GM13977 (cell line): ENCODE results near the gene MAP3K7.

Experiments used
- DNase-seq: peaks from one replicate; pipeline ENCODE4 v3.0.0; 2012; ENCODE audit warnings: low spot score
- in situ Hi-C: fragments of 300-500 bp; cut with MboI; formaldehyde crosslinking; loops from one replicate; pipeline ENCODE4 v1.12.0; 2022; ENCODE audit warnings: low sequenced_read_pairs, low pct_unique_long_range_greater_than_20kb, mixed read lengths, inconsistent platforms; ENCODE audit not compliant: unreplicated experiment
- TF ChIP-seq, protein P1 (sequence below): IDR thresholded peaks from 2 replicates; pipeline ENCODE4 v1.5.1; 2012; ENCODE audit warnings: mild to moderate bottlenecking, control low read depth; ENCODE audit not compliant: insufficient read depth; ENCODE audit errors: extremely low read depth, missing control alignments

Gene MAP3K7

DNA sequence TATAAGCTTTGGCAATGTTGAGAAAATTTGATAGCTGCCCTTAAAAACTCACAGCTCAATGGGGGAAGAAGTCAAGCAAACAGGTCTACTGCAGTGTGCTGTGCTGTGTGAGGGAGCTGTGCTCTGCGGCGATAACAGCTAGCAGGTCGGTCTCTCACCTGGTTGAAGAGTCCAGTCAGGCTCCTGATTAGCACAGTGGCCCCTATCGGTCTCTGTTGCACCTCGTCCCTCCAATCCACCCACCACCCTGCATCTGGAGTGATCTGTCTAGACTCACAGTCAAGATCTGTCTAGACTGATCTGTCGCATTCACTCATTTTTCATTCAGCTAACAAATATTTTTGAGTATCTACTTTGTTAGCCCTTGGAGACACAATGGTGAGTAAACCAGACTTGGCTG is 94.1 kb downstream of the MAP3K7 start:
- TF ChIP-seq, protein P1, sequence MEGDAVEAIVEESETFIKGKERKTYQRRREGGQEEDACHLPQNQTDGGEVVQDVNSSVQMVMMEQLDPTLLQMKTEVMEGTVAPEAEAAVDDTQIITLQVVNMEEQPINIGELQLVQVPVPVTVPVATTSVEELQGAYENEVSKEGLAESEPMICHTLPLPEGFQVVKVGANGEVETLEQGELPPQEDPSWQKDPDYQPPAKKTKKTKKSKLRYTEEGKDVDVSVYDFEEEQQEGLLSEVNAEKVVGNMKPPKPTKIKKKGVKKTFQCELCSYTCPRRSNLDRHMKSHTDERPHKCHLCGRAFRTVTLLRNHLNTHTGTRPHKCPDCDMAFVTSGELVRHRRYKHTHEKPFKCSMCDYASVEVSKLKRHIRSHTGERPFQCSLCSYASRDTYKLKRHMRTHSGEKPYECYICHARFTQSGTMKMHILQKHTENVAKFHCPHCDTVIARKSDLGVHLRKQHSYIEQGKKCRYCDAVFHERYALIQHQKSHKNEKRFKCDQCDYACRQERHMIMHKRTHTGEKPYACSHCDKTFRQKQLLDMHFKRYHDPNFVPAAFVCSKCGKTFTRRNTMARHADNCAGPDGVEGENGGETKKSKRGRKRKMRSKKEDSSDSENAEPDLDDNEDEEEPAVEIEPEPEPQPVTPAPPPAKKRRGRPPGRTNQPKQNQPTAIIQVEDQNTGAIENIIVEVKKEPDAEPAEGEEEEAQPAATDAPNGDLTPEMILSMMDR, result no peak
- no peak for DNase-seq
- in situ Hi-C loops, result no loop called here

DNA sequence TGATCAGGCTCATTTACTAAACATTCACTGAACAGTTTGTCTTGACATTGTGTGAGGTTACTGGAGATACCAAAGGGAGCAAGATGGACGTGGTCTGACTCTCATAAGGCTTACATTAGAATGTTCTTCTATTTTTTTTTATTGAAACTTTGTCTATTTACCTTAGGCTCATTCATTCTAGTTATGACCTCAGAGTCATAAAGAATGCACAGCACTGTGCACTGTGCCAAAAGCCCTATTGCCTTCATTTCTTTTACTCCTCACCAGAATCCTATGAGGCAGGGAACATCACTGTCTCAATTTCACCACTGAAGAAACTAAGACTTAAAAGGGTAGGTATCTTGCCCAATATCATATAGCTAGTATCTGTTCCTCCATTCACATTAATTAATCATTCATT is 94.5 kb downstream of the MAP3K7 start:
- in situ Hi-C loops, result no loop called here
- TF ChIP-seq, protein P1, result no peak

DNA sequence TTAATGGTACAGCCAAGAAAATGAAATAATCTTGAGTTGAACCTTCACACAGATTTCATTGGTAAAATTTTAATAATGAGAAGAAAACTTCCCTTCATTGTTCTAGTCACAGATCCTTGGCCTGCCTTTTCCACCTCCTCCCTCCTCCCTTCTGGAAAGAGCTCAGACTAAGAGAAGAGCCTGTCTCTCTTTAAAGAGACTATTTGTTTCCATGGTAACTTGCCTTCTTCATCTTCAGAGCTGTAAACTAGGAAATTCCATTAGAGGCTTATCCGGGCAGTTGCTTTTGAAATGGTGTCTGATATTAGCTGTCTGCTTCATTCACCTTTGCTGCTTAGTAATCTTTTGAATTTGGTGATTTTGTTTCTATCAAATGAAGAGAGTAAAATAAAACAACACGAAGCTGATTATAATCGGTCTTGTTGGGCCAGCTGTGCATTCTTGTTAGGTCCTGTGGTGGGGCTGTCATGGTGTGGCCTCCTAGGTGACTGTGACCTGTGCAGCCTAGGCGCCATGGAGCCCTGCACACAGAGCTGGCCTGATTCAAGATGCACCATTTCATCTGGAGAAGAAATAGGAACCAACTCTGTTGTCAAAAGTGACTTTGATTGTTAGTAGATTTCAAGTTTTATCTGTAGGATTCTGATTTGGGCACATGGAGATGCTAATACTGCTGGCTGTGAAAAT is 96.7 kb downstream of the MAP3K7 start:
- DNase-seq, result no peak
- TF ChIP-seq, protein P1, result no peak
- in situ Hi-C loops, result no loop called here

More for the DNA sequence above, 94.5 kb downstream of the MAP3K7 start:
- DNase-seq, result no peak

DNA sequence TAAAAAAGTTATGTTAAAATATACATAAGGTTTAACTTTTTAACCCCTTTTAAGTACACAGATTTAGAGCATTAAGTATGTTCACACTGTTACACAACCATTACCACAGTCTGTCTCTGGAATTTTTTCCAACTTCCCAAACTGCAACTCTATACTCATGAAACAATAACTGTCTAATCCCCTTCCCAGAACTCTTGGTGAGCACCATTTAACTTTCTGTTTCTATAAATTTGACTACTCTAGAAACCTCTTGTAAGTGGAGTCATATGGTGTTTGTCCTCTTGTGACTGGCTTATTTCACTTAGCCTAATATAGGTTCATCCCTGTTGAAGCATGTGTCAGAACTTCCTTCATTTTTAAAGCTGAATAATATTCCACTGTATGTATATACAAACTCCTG is 98.1 kb downstream of the MAP3K7 start:
- in situ Hi-C loops, result no loop called here
- TF ChIP-seq, protein P1, result no peak
- no peak for DNase-seq

DNA sequence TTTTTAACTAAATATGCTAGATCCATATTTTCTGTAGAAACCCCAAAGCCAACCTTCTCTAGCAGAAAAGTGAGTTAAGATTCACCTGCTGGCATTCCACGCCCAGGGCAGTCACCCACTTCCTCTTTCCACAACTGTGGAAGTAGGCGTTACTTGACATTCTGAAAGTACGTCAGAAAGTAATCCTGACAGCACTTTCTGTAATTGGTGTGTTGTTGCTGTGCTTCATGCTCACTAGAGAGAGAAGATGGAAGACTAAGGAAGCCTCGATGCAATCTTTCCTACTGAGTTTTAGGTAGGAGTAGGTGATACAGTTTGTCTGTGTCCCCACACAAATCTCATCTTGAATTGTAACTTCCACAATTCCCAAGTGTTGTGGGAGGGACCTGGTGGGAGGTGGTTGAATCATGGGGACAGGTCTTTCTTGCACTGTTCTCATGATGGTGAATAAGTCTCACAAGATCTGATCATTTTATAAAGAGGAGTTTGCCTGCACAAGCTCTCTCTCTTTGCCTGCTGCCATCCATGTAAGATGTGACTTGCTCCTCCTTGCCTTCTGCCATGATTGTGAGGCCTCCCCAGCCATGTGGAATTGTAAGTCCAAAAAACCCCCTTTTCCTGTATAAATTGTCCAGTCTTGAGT is 101.1 kb downstream of the MAP3K7 start:
- in situ Hi-C loops, result no loop called here
- DNase-seq, result no peak
- TF ChIP-seq, protein P1, result no peak

DNA sequence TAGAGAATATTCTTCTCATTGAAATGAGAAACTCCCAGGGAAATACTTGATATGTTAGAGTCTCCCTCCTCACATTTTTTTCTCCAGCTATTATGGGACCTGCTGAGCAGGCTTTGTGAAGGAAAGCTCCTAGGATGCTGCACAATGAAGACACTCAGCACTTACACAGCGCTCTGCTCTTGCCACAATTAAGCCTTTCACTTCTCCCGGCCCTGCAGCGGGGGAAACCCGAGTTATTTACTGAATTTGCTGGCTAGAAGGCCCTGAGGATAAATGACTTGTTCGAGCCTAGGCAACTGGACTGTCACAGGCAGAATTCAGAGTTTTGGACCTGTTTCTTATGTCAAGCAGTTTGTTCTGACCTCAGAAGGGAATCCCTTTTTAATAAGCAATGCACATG is 102.0 kb downstream of the MAP3K7 start:
- in situ Hi-C loops, result no loop called here
- no peak for DNase-seq
- TF ChIP-seq, protein P1, result no peak
